GM23248 (cell line): ENCODE data around the gene PNPLA7. TPM values are rescaled to one million over a fixed set of nuclear protein-coding genes. Genes with fewer than 3 reads are reported as not detected.
A peak's percentile ranks its signal among the peaks of the same experiment; 100 is the strongest.

Experiments
- DNase-seq: peaks from one replicate; pipeline ENCODE4 v3.0.0-alpha.2; 2015
- H2AFZ ChIP-seq: fragments of 200-600 bp; sonication (generic); 2 replicates; pipeline ENCODE4 v1.6.1; 2016; ENCODE audit warnings: antibody characterized with exemption
- H3F3A ChIP-seq: fragments of 200-600 bp; sonication (generic); 2 replicates; pipeline ENCODE4 v1.6.1; 2016; ENCODE audit warnings: mild to moderate bottlenecking, antibody characterized with exemption, mixed run types; ENCODE audit not compliant: insufficient read depth
- H3K27ac ChIP-seq: fragments of 200-600 bp; sonication (generic); 2 replicates; pipeline ENCODE4 v1.5.1; 2016; ENCODE audit warnings: mild to moderate bottlenecking
- H3K27me3 ChIP-seq: fragments of 200-600 bp; sonication (generic); replicated peaks from 2 replicates; pipeline ENCODE4 v1.6.1; 2016; ENCODE audit warnings: mild to moderate bottlenecking; ENCODE audit not compliant: insufficient read depth
- H3K36me3 ChIP-seq: fragments of 200-600 bp; sonication (generic); 2 replicates; pipeline ENCODE4 v1.6.1; 2016; ENCODE audit warnings: low read depth, mild to moderate bottlenecking
- H3K4me1 ChIP-seq: fragments of 200-600 bp; sonication (generic); 2 replicates; pipeline ENCODE4 v1.6.1; 2016; ENCODE audit warnings: mild to moderate bottlenecking; ENCODE audit not compliant: insufficient read depth
- H3K4me2 ChIP-seq: fragments of 200-600 bp; sonication (generic); one replicate; pipeline ENCODE4 v1.6.1; 2016; ENCODE audit warnings: mild to moderate bottlenecking; ENCODE audit not compliant: unreplicated experiment
- H3K4me3 ChIP-seq: fragments of 200-600 bp; sonication (generic); 2 replicates; pipeline ENCODE4 v1.5.1; 2016; ENCODE audit warnings: mild to moderate bottlenecking
- H3K79me2 ChIP-seq: fragments of 200-600 bp; sonication (generic); 2 replicates; pipeline ENCODE4 v1.6.1; 2016; ENCODE audit warnings: mild to moderate bottlenecking; ENCODE audit not compliant: insufficient read depth
- H3K9ac ChIP-seq: fragments of 200-600 bp; sonication (generic); 2 replicates; pipeline ENCODE4 v1.6.1; 2016; ENCODE audit warnings: mild to moderate bottlenecking
- H3K9me2 ChIP-seq: fragments of 200-600 bp; sonication (generic); 2 replicates; pipeline ENCODE4 v1.6.1; 2016; ENCODE audit warnings: mixed run types, mild to moderate bottlenecking, moderate library complexity; ENCODE audit not compliant: insufficient read depth
- H3K9me3 ChIP-seq: fragments of 200-600 bp; sonication (generic); one replicate; pipeline ENCODE4 v1.6.1; 2017; ENCODE audit warnings: low read depth
- H4K20me1 ChIP-seq: fragments of 200-600 bp; sonication (generic); 2 replicates; pipeline ENCODE4 v1.6.0; 2016; ENCODE audit not compliant: insufficient read depth
- EZH2 ChIP-seq: fragments of 200-600 bp; sonication (generic); IDR thresholded peaks from 2 replicates; pipeline ENCODE4 v1.6.1; 2018; ENCODE audit warnings: antibody characterized with exemption, mild to moderate bottlenecking; ENCODE audit not compliant: insufficient read depth, poor library complexity, severe bottlenecking
- EZH2phosphoT487 ChIP-seq: fragments of 200-600 bp; sonication (generic); IDR thresholded peaks from 2 replicates; pipeline ENCODE4 v1.6.1; 2018; ENCODE audit warnings: antibody characterized with exemption, moderate library complexity, mild to moderate bottlenecking, low read depth; ENCODE audit not compliant: insufficient read depth
- WGBS, 2 experiments: methylation state at CpG; one replicate each; pipeline ENCODE4 v1.1.6; 2015 to 2017; ENCODE audit warnings: low lambda C conversion rate in 2 of 2, low coverage in 1 of 2; ENCODE audit errors: missing lambda C conversion rate in 2 of 2; 5-methylcytosine and 5-hydroxymethylcytosine counted together
- in situ Hi-C: fragments of 300-500 bp; cut with MboI; formaldehyde crosslinking; loops from 2 replicates; pipeline ENCODE4 v1.15.0; 2020
- polyA plus RNA-seq: library from polyadenylated mRNA; unstranded; fragments of >200 nt; fragmentation: Nextera tagmentation; extraction: Ambion mirVana; gene quantifications from 2 replicates; pipeline ENCODE4 v1.2.1, GENCODE V29; 2016
- total RNA-seq: library from RNA; depleted of rRNA; stranded (reverse); fragments of >200 nt; shearing (Covaris generic); gene quantifications from 2 replicates; pipeline ENCODE4 v1.2.3, GENCODE V29; 2014

The PNPLA7 gene
- total and polyA plus RNA-seq, 2 experiments from 2014 or later = 0.54 to 0.59 TPM

DNA sequence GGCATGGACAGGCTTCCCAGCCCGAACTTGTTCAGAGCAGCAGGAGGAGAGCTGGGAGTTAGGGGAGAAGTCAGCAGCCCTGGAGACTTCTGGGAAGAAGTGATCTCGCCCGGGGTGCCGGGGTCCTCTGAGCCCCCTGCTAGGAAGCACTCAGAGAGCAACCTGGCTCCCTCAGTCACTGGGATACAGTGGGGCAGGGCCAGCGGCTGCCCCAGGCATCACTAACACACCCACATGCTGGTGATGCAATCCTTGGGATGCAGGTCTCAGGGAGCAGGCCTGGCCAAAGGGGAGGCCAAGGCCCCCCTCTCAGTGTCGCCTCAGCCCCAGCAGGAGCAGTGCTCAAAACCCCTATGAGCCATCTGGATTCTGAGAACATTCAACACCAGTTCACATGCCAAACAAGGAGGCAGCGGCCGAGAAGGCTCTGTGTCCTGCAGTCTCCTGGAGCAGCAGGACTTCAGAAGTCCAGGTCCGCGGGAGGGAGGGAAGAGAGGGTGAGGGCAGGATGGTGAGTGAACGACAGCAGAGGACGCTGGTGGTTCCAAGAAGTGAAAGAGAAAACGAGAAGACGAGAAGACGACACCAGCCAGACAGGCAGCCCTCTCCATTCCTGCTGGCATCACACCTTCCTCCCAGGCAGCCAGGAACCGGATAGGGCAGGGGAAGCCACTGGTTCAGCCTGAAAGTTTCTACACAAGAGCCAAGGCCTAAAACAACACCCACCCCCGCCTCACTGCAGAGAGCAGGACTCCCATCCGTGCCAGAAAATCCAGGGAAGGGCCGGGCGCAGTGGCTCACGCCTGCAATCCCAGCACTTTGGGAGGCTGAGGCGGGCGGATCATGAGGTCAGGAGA lies 2.3 kb downstream of the PNPLA7 start:
- H3K79me2 ChIP-seq = peaks cover 10% of the 10 kb centered on the region
- no peaks in the 10 kb centered on the region for H3K9me3 ChIP-seq
- H3K4me1 ChIP-seq = peaks cover 25% of the 10 kb centered on the region
- no peak overlapping the region for H3K4me3 ChIP-seq
- in situ Hi-C loops = no loop called here
- H3K9me2 ChIP-seq = no peaks in the 10 kb centered on the region
- 42 to 52% methylated on average over 22 to 23 of the region's 23 CpGs for WGBS, 2 experiments
- H3K36me3 ChIP-seq = no peaks in the 10 kb centered on the region
- H3K9ac ChIP-seq = peak overlapping the region; percentile 36; the same call in 1 of the 2 replicates
- H3F3A ChIP-seq = peaks cover 15% of the 10 kb centered on the region
- H3K4me2 ChIP-seq = peak overlapping the region; percentile 8
- TF ChIP-seq EZH2phosphoT487 (no peak), EZH2 (no peak)
- peak overlapping the region; percentile 37 for H3K27ac ChIP-seq
- peak; percentile 56 for DNase-seq
- no peaks in the 10 kb centered on the region for H3K27me3 ChIP-seq
- peak overlapping the region; percentile 67 for H2AFZ ChIP-seq
- H4K20me1 ChIP-seq = no peaks in the 10 kb centered on the region

- no peaks in the 10 kb centered on the region for H3K79me2 ChIP-seq
- H3K27me3 ChIP-seq = no peaks in the 10 kb centered on the region
- H3K4me3 ChIP-seq = peak overlapping the region; percentile 47; the same call in 1 of the 2 replicates
- 7 to 8% methylated on average over 10 of the region's 10 CpGs for WGBS, 2 experiments
- H3K9ac ChIP-seq = peak overlapping the region; percentile 84
- peaks cover 15% of the 10 kb centered on the region for H3F3A ChIP-seq
- H2AFZ ChIP-seq = peak overlapping the region; percentile 76
- H3K4me2 ChIP-seq = peak overlapping the region; percentile 72
- DNase-seq = peak; percentile 98
- no peaks in the 10 kb centered on the region for H3K9me3 ChIP-seq
- H3K9me2 ChIP-seq = no peaks in the 10 kb centered on the region
- no peaks in the 10 kb centered on the region for H3K36me3 ChIP-seq
- no peaks in the 10 kb centered on the region for H4K20me1 ChIP-seq
- no peak for TF ChIP-seq EZH2
- H3K27ac ChIP-seq = peak overlapping the region; percentile 98
- in situ Hi-C loops = no loop called here
- peaks cover 25% of the 10 kb centered on the region for H3K4me1 ChIP-seq
Measured at GRCh38 chr9:137545123-137545522, 5.1 kb downstream of the PNPLA7 start.

GRCh38 chr9:137544176-137544760 lies 5.9 kb downstream of the PNPLA7 start:
- H3K9me3 ChIP-seq = no peaks in the 10 kb centered on the region
- H3K79me2 ChIP-seq = no peaks in the 10 kb centered on the region
- peak overlapping the region; percentile 47; the same call in 1 of the 2 replicates for H3K4me3 ChIP-seq
- no peaks in the 10 kb centered on the region for H3K36me3 ChIP-seq
- H3K4me1 ChIP-seq = peaks cover 25% of the 10 kb centered on the region
- no peaks in the 10 kb centered on the region for H3K9me2 ChIP-seq
- H3K9ac ChIP-seq = peak overlapping the region; percentile 84
- peak; percentile 91 for DNase-seq
- peak overlapping the region; percentile 76 for H2AFZ ChIP-seq
- no peaks in the 10 kb centered on the region for H3K27me3 ChIP-seq
- WGBS, 2 experiments = 16 to 18% methylated on average over 12 of the region's 12 CpGs
- in situ Hi-C loops = no loop called here
- H4K20me1 ChIP-seq = no peaks in the 10 kb centered on the region
- no peak for TF ChIP-seq EZH2phosphoT487
- no peak for TF ChIP-seq EZH2
- H3F3A ChIP-seq = peaks cover 10% of the 10 kb centered on the region
- peak overlapping the region; percentile 72 for H3K4me2 ChIP-seq
- peak overlapping the region; percentile 98 for H3K27ac ChIP-seq

DNA sequence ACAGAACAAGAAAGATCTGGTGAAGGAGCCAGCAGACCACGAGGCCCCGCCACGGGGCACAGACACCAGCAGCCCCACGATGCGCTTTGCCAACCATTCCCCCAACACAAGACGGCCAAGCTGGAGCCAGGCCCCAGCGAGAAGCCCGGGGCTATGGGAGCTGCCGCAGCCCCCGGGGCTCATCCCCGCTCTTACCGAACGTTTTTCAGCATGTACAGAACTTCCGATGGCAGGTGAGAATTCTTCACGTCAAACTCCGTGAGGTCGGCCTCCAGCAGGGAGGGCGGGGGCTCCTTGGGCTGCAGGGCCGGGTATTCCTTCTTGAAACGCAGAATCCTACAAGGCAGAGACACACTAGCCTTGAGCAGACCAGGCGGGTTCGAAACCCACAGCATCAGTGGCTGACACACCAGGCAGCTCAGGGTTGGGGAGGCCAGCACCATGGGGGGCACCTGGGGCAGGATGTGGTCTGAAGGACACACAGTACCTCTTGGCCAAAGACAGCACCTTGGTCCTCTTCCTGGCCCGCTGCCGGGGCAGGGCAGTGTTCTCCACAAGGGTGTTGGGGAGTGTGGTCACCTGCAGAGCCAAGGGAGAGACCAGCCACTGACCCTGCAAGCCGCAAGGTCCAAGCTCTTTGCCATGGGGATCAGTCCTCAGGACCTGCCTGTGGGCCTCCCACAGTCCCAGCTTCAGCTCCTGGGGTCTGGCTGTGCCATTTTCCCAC lies 6.8 kb downstream of the PNPLA7 start:
- Histone ChIP-seq H3K27ac (peak overlapping the region; percentile 98), H2AFZ (no peak overlapping the region), H4K20me1 (no peaks in the 10 kb centered on the region), H3K27me3 (no peaks in the 10 kb centered on the region), H3K9me2 (no peaks in the 10 kb centered on the region), H3K79me2 (no peaks in the 10 kb centered on the region), H3K4me1 (peaks cover 25% of the 10 kb centered on the region), H3K4me3 (no peak overlapping the region), H3K9me3 (no peaks in the 10 kb centered on the region), H3K36me3 (no peaks in the 10 kb centered on the region), H3K9ac (peak overlapping the region; percentile 84; the same call in 1 of the 2 replicates), H3F3A (peaks cover 10% of the 10 kb centered on the region), H3K4me2 (no peak overlapping the region)
- 91 to 95% methylated on average over 24 to 25 of the region's 25 CpGs for WGBS, 2 experiments
- TF ChIP-seq EZH2 = no peak
- TF ChIP-seq EZH2phosphoT487 = no peak
- in situ Hi-C loops = no loop called here
- no peak for DNase-seq
